ENCODE measurements around the gene SAMSN1. TPM values are rescaled to one million over a fixed set of nuclear protein-coding genes. Genes with fewer than 3 reads are reported as not detected.

Gene SAMSN1
- total and polyA plus RNA-seq, 3 donors from 2014 or later, result 0.71 to 2.2 (median 1.7) TPM

- H3K36me3 ChIP-seq (ENCODE audit: low read depth, missing control alignments), result no peaks in the 10 kb centered on the region
- no peak overlapping the region for H3K27ac ChIP-seq
- no peak for TF ChIP-seq POLR2A (IDR thresholded peaks at IDR 0.05)
- TF ChIP-seq CTCF (IDR thresholded peaks at IDR 0.05), result no peak
- no peaks in the 10 kb centered on the region for H3K27me3 ChIP-seq
- intact Hi-C loops (cut with DNase I; ENCODE audit: low total_unique reads), result no loop called here
- 64 to 72% methylated on average over 8 of the region's 8 CpGs for WGBS, 2 donors
- no peaks in the 10 kb centered on the region for H3K9me3 ChIP-seq
- H3K4me3 ChIP-seq, result no peak overlapping the region
- DNase-seq, result no peak
- no peaks in the 10 kb centered on the region for H3K4me1 ChIP-seq
Measured at GRCh38 chr21:14454016-14455009, 91.8 kb downstream of the SAMSN1 start.

- Histone ChIP-seq H3K36me3 (ENCODE audit: low read depth, missing control alignments) (no peaks in the 10 kb centered on the region), H3K4me1 (no peaks in the 10 kb centered on the region), H3K4me3 (no peak overlapping the region), H3K27me3 (no peaks in the 10 kb centered on the region), H3K27ac (no peak overlapping the region), H3K9me3 (no peaks in the 10 kb centered on the region)
- WGBS, 2 donors, result 64 to 74% methylated on average over 4 of the region's 4 CpGs
- intact Hi-C loops (cut with DNase I; ENCODE audit: low total_unique reads), result no loop called here
- DNase-seq, result no peak
- TF ChIP-seq CTCF (IDR thresholded peaks at IDR 0.05) (no peak), POLR2A (IDR thresholded peaks at IDR 0.05) (no peak)
Measured at GRCh38 chr21:14453339-14454015, 92.6 kb downstream of the SAMSN1 start.

- DNase-seq, result no peak
- intact Hi-C loops (cut with DNase I; ENCODE audit: low total_unique reads), result no loop called here
- H3K27ac ChIP-seq, result no peak overlapping the region
- H3K27me3 ChIP-seq, result no peaks in the 10 kb centered on the region
- TF ChIP-seq CTCF (IDR thresholded peaks at IDR 0.05), result no peak
- no peak for TF ChIP-seq POLR2A (IDR thresholded peaks at IDR 0.05)
- no peaks in the 10 kb centered on the region for H3K4me1 ChIP-seq
- no peak overlapping the region for H3K4me3 ChIP-seq
- H3K36me3 ChIP-seq (ENCODE audit: low read depth, missing control alignments), result no peaks in the 10 kb centered on the region
- 62 to 65% methylated on average over 7 of the region's 7 CpGs for WGBS, 2 donors
- no peaks in the 10 kb centered on the region for H3K9me3 ChIP-seq
Measured at GRCh38 chr21:14452727-14453241, 93.3 kb downstream of the SAMSN1 start.

- DNase-seq, result peak; percentile 30
- H3K4me1 ChIP-seq, result no peaks in the 10 kb centered on the region
- intact Hi-C loops (cut with DNase I; ENCODE audit: low total_unique reads), result no loop called here
- no peak overlapping the region for H3K4me3 ChIP-seq
- H3K36me3 ChIP-seq (ENCODE audit: low read depth, missing control alignments), result no peaks in the 10 kb centered on the region
- 33 to 46% methylated on average over 7 of the region's 7 CpGs for WGBS, 2 donors
- no peak overlapping the region for H3K27ac ChIP-seq
- no peaks in the 10 kb centered on the region for H3K27me3 ChIP-seq
- H3K9me3 ChIP-seq, result no peaks in the 10 kb centered on the region
- TF ChIP-seq CTCF (IDR thresholded peaks at IDR 0.05) (no peak), POLR2A (IDR thresholded peaks at IDR 0.05) (no peak)
Measured at GRCh38 chr21:14452031-14452726, 93.9 kb downstream of the SAMSN1 start.
